Kidney (tissue), 14 donors: ENCODE measurements around the gene B3GNT7. TPM values are rescaled to one million over a fixed set of nuclear protein-coding genes. Genes with fewer than 3 reads are reported as not detected.

Experiments used
- DNase-seq, 5 donors: peaks; one replicate each; pipeline ENCODE4 v3.0.0-alpha.2; 2013 to 2020
- FAIRE-seq: peaks from 2 replicates; lab custom pipeline; 2012; peaks lifted over from hg19 to GRCh38; lab: Jason Lieb, UNC
- H3K27ac ChIP-seq, 2 donors: one replicate each; pipeline ENCODE4 v1.7.0; 2013; ENCODE audit warnings: low read depth in 2 of 2, low read length in 2 of 2, inconsistent platforms in 1 of 2
- H3K27me3 ChIP-seq: one replicate; pipeline ENCODE4 v1.7.1; 2013; ENCODE audit warnings: low read length, inconsistent platforms; ENCODE audit not compliant: control insufficient read depth, insufficient read depth
- H3K36me3 ChIP-seq, 3 donors: one replicate each; pipeline versions ENCODE4 v1.7.0 to v1.7.1; 2013; ENCODE audit warnings: low read length in 3 of 3, control low read depth in 1 of 3, inconsistent platforms in 1 of 3; ENCODE audit not compliant: insufficient read depth in 3 of 3, control insufficient read depth in 2 of 3
- H3K4me1 ChIP-seq, 3 donors: one replicate each; pipeline versions ENCODE4 v1.7.0 to v1.7.1; 2013; ENCODE audit warnings: low read length in 3 of 3, inconsistent platforms in 1 of 3, low read depth in 1 of 3; ENCODE audit not compliant: control insufficient read depth in 2 of 3, insufficient read depth in 2 of 3
- H3K4me3 ChIP-seq, 3 donors: one replicate each; pipeline versions ENCODE4 v1.7.0 to v1.8.1; 2013; ENCODE audit warnings: low read length in 3 of 3, control low read depth in 1 of 3, inconsistent platforms in 1 of 3
- H3K9ac ChIP-seq, 3 donors: one replicate each; pipeline versions ENCODE4 v1.7.0 to v1.7.1; 2013; ENCODE audit warnings: low read length in 3 of 3, control low read depth in 1 of 3, inconsistent platforms in 1 of 3
- H3K9me3 ChIP-seq, 3 donors: one replicate each; pipeline versions ENCODE4 v1.7.0 to v1.7.1; 2013; ENCODE audit warnings: low read length in 3 of 3, control low read depth in 1 of 3, inconsistent platforms in 1 of 3; ENCODE audit not compliant: control insufficient read depth in 2 of 3, insufficient read depth in 1 of 3
- CTCF ChIP-seq: IDR thresholded peaks from 3 replicates; pipeline ENCODE4 v1.5.1; 2012; ENCODE audit warnings: mild to moderate bottlenecking, moderate library complexity, borderline replicate concordance; ENCODE audit not compliant: insufficient read depth; ENCODE audit errors: extremely low read depth
- intact Hi-C: fragments of 100-400 bp; cut with DNase I; formaldehyde crosslinking; loops from one replicate; pipeline ENCODE4 v1.11.1; 2022
- polyA plus RNA-seq: library from polyadenylated mRNA; stranded (reverse); fragments of 350-450 nt; fragmentation: Illumina TruSeq; extraction: RNeasy Lipid Tissue Mini Kit (QIAGEN cat#74804); gene quantifications from one replicate; pipeline ENCODE4 v1.2.3, GENCODE V29; 2014; ENCODE audit warnings: low read depth, low replicate concordance; ENCODE audit not compliant: insufficient read depth
- total RNA-seq: library from RNA; stranded (reverse); fragmentation: NEBNext Ultra II Directional; extraction: Animal tissue kit (Norgen Biotek cat#: 25700); gene quantifications from one replicate; pipeline ENCODE4 v1.2.1, GENCODE V29; 2021
- donor health status: control.
- donor health status: control.
- donor health status: control.
- donor health status: control.
- donor health status: control.
- donor health status: DM: yes; HTN: yes; CAD: no.
- donor health status: Normal renal cell carcinoma (clear cell type).

Gene B3GNT7
- total and polyA plus RNA-seq, 2 donors from 2014 or later: 2.4 to 9.3 TPM

- no peaks in the 10 kb centered on the region for H3K4me1 ChIP-seq
- intact Hi-C loops: no loop called here
- no peak overlapping the region for H3K9ac ChIP-seq
- H3K27ac ChIP-seq: no peak overlapping the region
- H3K36me3 ChIP-seq: no peaks in the 10 kb centered on the region
- DNase-seq (no peak), FAIRE-seq (no peak)
- no peak for TF ChIP-seq CTCF
- no peaks in the 10 kb centered on the region for H3K27me3 ChIP-seq
- H3K4me3 ChIP-seq: no peak overlapping the region
- H3K9me3 ChIP-seq: peaks cover 0 to 7% (median 0%) of the 10 kb centered on the region in 3 donors
Measured at GRCh38 chr2:231386446-231386845, 9.1 kb upstream of the B3GNT7 start.

GRCh38 chr2:231387904-231388724, 7.4 kb upstream of the B3GNT7 start:
- no peak overlapping the region for H3K4me3 ChIP-seq
- H3K9ac ChIP-seq: no peak overlapping the region

GRCh38 chr2:231388725-231389346, 6.7 kb upstream of the B3GNT7 start:
- Histone ChIP-seq H3K27ac (no peak overlapping the region), H3K4me3 (no peak overlapping the region), H3K36me3 (no peaks in the 10 kb centered on the region), H3K9me3 (peaks cover 0 to 7% (median 0%) of the 10 kb centered on the region in 3 donors), H3K27me3 (no peaks in the 10 kb centered on the region), H3K9ac (no peak overlapping the region), H3K4me1 (no peaks in the 10 kb centered on the region)
- FAIRE-seq (no peak), DNase-seq (no peak)
- intact Hi-C loops: no loop called here
- TF ChIP-seq CTCF: no peak

More at GRCh38 chr2:231387904-231388724, 7.4 kb upstream of the B3GNT7 start:
- no peak overlapping the region for H3K27ac ChIP-seq
- intact Hi-C loops: no loop called here
- FAIRE-seq (no peak), DNase-seq (no peak)
- TF ChIP-seq CTCF: no peak
- H3K4me1 ChIP-seq: no peaks in the 10 kb centered on the region
- no peaks in the 10 kb centered on the region for H3K36me3 ChIP-seq
- no peaks in the 10 kb centered on the region for H3K27me3 ChIP-seq
- H3K9me3 ChIP-seq: peaks cover 0 to 7% (median 0%) of the 10 kb centered on the region in 3 donors
